ENCODE results near the gene MXRA7. TPM values are rescaled to one million over a fixed set of nuclear protein-coding genes. Genes with fewer than 3 reads are reported as not detected.
"Not testable (repeated sequence)": the region's sequence is repeated elsewhere in the genome, so short reads cannot be mapped to it uniquely, and the experiment has no call there.

Gene MXRA7
- total RNA-seq, 6 experiments from 2014 or later, result 180 to 259 (median 192) TPM

DNA sequence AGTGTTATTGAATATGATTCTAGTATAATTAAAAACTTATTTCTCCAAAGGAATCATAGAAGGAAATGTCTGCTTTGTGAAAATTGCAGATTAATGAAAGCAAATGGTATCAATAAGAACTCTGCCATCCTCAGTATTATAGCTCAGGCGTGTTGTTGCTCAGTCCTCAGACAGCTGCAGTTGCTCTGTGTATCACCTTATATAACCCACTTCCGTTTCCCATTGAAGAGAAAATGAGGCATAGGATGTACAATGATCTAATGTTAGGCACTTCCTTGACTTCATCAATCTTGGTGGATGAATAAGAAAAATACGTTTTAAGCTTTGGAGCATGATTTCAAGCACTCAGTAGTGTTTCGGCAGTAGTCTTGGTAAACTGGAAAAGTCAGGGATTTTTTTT is 41.2 kb upstream of the MXRA7 start:
- Mint-ChIP-seq H3K4me1 (ENCODE audit: low read depth) (peaks cover 2% of the 10 kb centered on the region; the same call in 1 of the 2 replicates), H3K36me3 (ENCODE audit: low read depth) (peaks cover 6% of the 10 kb centered on the region), H3K4me3 (no peak overlapping the region), H3K27ac (no peak overlapping the region), H3K27me3 (ENCODE audit: insufficient read depth) (peaks cover 2% of the 10 kb centered on the region; the same call in 1 of the 2 replicates), H3K9me3 (no peaks in the 10 kb centered on the region)
- TF ChIP-seq, protein P1, sequence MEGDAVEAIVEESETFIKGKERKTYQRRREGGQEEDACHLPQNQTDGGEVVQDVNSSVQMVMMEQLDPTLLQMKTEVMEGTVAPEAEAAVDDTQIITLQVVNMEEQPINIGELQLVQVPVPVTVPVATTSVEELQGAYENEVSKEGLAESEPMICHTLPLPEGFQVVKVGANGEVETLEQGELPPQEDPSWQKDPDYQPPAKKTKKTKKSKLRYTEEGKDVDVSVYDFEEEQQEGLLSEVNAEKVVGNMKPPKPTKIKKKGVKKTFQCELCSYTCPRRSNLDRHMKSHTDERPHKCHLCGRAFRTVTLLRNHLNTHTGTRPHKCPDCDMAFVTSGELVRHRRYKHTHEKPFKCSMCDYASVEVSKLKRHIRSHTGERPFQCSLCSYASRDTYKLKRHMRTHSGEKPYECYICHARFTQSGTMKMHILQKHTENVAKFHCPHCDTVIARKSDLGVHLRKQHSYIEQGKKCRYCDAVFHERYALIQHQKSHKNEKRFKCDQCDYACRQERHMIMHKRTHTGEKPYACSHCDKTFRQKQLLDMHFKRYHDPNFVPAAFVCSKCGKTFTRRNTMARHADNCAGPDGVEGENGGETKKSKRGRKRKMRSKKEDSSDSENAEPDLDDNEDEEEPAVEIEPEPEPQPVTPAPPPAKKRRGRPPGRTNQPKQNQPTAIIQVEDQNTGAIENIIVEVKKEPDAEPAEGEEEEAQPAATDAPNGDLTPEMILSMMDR (IDR thresholded peaks at IDR 0.05), result no peak
- no peak for DNase-seq

DNA sequence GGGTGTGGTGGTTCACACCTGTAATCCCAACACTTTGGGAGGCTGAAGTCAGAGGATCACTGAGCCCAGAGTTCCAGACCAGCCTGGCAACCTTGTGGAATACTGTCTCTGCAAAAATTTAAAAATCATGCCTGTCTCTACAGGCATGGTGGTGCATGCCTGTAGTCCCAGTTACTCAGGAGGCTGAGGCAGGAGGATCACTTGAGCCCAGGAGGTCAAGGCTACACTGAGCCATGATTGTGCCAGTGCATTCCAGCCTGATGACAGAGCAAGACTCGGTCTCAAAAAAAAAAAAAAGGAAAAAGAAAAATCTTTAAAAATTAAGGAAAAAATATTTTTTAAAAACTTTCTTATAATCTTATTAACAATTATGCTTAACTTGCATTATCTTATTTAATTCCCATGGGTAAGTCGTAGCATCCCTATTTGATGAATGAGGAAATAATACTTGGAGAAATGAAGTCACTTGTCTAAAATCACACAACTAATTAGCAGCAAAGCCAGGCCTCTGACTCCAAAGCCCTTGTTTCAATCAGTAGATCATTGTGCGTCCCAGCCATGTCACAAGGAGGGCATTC is 40.7 kb upstream of the MXRA7 start:
- peaks cover 2% of the 10 kb centered on the region; the same call in 1 of the 2 replicates for H3K27me3 Mint-ChIP-seq (ENCODE audit: insufficient read depth)
- peaks cover 9% of the 10 kb centered on the region for H3K36me3 Mint-ChIP-seq (ENCODE audit: low read depth)
- H3K4me1 Mint-ChIP-seq (ENCODE audit: low read depth), result no peaks in the 10 kb centered on the region
- no peak overlapping the region for H3K4me3 Mint-ChIP-seq
- H3K9me3 Mint-ChIP-seq, result no peaks in the 10 kb centered on the region
- TF ChIP-seq, protein P1 (IDR thresholded peaks at IDR 0.05), result no peak
- no peak for DNase-seq
- no peak overlapping the region for H3K27ac Mint-ChIP-seq

DNA sequence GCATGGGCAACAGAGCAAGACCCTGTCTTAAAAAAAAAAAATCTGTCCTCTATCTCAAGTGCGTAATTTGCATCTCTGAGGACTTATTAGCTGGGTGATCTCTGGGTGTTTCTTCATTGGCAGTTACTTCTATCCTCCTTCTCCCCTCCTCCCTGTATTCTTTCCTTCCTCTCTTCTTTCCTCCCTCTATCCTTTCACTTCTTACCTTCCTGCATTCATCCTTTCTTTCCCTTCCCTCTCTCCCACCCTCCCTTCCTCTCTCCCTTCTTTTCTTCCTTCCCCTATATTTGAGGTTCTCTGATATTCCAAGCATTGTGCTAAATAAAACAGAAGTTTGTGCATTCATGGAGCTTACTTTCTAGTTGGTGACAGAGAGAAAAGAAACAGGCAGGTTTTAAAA is 37.9 kb upstream of the MXRA7 start:
- TF ChIP-seq, protein P1 (IDR thresholded peaks at IDR 0.05), result no peak
- Mint-ChIP-seq H3K4me3 (no peak overlapping the region), H3K36me3 (ENCODE audit: low read depth) (peaks cover 35% of the 10 kb centered on the region)

DNA sequence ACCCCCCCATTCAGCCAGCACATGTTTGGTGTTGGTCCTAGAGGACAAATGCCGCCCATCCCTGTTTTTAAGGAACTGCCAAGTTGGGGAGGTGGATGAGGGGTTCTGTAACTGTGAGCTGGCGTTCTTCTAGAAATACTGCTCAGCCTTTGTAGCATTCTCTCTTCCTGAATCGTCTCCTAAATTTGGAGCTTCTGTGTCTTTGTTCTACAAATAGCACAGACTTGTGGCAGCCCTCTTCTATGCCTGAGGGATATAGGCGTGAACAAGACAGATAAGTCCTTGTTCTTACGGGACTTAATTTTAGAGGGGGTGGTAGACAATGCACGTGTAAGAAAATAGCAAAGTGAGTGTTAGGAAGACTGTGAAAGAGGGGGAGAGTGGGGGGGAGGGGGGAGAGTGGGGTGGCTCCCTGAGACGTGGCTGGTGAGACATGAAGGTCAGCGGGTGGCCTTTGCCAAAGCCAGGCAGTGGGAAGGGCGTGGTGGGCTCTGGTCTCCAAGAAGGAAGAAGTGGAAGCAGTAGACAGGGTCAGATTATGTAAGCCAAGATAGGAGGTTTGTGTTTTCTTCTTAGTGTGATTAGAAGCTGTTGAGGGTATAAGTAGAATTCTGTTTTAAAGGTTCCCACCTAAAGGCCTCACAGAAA is 37.1 kb upstream of the MXRA7 start:
- TF ChIP-seq, protein P1 (IDR thresholded peaks at IDR 0.05), result no peak
- Mint-ChIP-seq H3K4me3 (no peak overlapping the region), H3K4me1 (ENCODE audit: low read depth) (peaks cover 7% of the 10 kb centered on the region), H3K27ac (no peak overlapping the region), H3K36me3 (ENCODE audit: low read depth) (peaks cover 35% of the 10 kb centered on the region), H3K9me3 (peaks cover 8% of the 10 kb centered on the region; the same call in 1 of the 2 replicates), H3K27me3 (ENCODE audit: insufficient read depth) (peaks cover 2% of the 10 kb centered on the region; the same call in 1 of the 2 replicates)
- no peak for DNase-seq

More for the DNA sequence above, 37.9 kb upstream of the MXRA7 start:
- H3K4me1 Mint-ChIP-seq (ENCODE audit: low read depth), result peaks cover 7% of the 10 kb centered on the region
- H3K27me3 Mint-ChIP-seq (ENCODE audit: insufficient read depth), result peaks cover 2% of the 10 kb centered on the region; the same call in 1 of the 2 replicates
- H3K9me3 Mint-ChIP-seq, result peaks cover 8% of the 10 kb centered on the region; the same call in 1 of the 2 replicates
- H3K27ac Mint-ChIP-seq, result no peak overlapping the region
- DNase-seq, result no peak

DNA sequence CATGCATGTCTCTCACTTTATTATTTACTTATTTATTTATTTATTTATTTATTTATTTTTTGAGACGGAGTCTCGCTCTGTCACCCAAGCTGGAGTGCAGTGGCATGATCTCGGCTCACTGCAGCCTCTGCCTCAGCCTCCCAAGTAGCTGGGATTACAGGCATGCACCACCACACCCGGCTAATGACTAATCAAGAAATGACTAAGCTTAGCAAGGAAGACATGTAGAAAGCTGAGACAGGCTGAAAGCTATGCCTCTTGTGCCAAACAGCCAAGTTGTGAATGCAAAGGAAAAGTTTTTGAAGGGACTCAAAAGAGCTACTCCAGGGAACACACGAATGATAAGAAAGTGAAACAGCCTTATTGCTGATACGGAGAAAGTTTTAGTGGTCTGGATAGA is 35.0 kb upstream of the MXRA7 start:
- H3K27me3 Mint-ChIP-seq (ENCODE audit: insufficient read depth); H3K27ac Mint-ChIP-seq; H3K9me3 Mint-ChIP-seq; H3K4me3 Mint-ChIP-seq: not testable (repeated sequence)
- peak; percentile 23 for DNase-seq
- peaks cover 10% of the 10 kb centered on the region for H3K4me1 Mint-ChIP-seq (ENCODE audit: low read depth)
- peaks cover 36% of the 10 kb centered on the region for H3K36me3 Mint-ChIP-seq (ENCODE audit: low read depth)

DNA sequence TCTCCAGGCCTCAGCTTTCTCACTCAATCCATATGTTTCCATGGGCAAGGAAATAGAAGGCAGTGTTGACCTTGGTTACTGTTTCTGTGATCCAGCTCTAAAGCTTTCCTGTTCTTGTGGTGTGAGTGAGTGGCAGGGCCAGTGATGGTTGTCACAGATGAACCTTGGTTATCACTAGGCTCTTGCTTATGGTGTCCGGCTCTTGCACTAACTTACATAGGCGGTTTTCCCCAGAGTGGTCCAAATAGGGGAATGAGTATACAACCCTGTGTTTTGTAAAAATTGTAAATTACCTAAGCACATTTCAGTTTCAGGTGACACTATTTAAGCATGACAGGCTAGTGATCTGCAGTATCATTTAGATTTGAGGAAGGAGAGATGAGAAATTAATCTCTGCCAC is 34.0 kb upstream of the MXRA7 start:
- DNase-seq, result no peak
- Mint-ChIP-seq H3K27me3 (ENCODE audit: insufficient read depth) (peaks cover under 1% of the 10 kb centered on the region; the same call in 1 of the 2 replicates), H3K4me3 (no peak overlapping the region), H3K36me3 (ENCODE audit: low read depth) (peaks cover 36% of the 10 kb centered on the region), H3K4me1 (ENCODE audit: low read depth) (peaks cover 19% of the 10 kb centered on the region), H3K27ac (no peak overlapping the region), H3K9me3 (peaks cover 8% of the 10 kb centered on the region; the same call in 1 of the 2 replicates)
- TF ChIP-seq, protein P1 (IDR thresholded peaks at IDR 0.05), result no peak
